A673 (cell line): ENCODE data around the gene PDLIM5.

ENCODE experiments used
- EZH2 ChIP-seq: fragments of 200-600 bp; sonication (generic); IDR thresholded peaks from 2 replicates; pipeline ENCODE4 v1.6.1; 2017; ENCODE audit warnings: borderline replicate concordance, low read depth, mild to moderate bottlenecking, mixed read lengths, antibody characterized with exemption, low read length; ENCODE audit not compliant: poor library complexity, severe bottlenecking
- TF ChIP-seq, protein P1 (sequence below): fragments of 300-800, 200-600 bp; sonication (generic); conservative IDR thresholded peaks from 2 replicates; pipeline ENCODE4 v1.5.1; 2017; ENCODE audit warnings: low read depth, mild to moderate bottlenecking, antibody characterized with exemption, low read length, moderate library complexity, mixed read lengths

DNA sequence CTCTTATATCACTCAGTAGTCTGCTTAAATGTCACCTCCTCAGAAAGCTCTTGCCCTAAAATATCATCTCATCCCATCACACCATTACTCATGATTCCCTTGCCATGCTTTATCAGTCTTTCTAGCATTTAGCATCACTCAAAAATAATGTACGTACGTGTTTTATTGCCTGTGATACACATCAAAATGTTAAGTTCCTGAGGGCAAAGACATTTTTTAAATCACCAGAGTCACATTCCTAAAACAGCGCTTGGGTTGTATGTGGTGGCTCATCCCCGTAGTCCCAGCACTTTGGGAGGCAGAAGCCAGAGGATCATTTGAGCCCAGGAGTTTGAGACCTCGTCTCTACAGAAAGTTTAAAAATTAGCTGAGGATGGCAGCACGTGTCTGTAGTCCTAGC, 21.3 kb upstream of the PDLIM5 start:
- TF ChIP-seq, protein P1, sequence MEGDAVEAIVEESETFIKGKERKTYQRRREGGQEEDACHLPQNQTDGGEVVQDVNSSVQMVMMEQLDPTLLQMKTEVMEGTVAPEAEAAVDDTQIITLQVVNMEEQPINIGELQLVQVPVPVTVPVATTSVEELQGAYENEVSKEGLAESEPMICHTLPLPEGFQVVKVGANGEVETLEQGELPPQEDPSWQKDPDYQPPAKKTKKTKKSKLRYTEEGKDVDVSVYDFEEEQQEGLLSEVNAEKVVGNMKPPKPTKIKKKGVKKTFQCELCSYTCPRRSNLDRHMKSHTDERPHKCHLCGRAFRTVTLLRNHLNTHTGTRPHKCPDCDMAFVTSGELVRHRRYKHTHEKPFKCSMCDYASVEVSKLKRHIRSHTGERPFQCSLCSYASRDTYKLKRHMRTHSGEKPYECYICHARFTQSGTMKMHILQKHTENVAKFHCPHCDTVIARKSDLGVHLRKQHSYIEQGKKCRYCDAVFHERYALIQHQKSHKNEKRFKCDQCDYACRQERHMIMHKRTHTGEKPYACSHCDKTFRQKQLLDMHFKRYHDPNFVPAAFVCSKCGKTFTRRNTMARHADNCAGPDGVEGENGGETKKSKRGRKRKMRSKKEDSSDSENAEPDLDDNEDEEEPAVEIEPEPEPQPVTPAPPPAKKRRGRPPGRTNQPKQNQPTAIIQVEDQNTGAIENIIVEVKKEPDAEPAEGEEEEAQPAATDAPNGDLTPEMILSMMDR = no peak
- no peak for TF ChIP-seq EZH2
